ENCODE measurements around the gene OPCML.

DNA sequence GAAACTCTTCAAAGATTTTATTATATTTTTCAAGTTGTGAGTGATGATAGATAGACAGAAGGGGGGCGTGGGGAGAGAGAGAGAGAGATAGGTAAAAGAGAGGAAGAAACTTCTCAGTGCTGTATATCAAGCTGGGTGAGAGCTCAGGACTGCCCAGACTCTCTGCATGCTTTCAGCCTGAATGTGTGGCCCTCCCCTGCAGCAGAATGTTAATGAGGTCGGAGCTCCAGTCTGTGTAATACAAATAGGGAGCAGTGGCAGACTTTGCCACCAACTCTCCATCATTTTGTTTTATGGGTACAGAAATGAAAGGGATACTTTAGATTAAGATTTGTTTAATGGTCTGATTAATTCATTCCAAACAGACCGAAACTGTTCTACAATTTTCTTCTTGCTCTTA, 752.8 kb downstream of the OPCML start:
- TF ChIP-seq, protein P1, sequence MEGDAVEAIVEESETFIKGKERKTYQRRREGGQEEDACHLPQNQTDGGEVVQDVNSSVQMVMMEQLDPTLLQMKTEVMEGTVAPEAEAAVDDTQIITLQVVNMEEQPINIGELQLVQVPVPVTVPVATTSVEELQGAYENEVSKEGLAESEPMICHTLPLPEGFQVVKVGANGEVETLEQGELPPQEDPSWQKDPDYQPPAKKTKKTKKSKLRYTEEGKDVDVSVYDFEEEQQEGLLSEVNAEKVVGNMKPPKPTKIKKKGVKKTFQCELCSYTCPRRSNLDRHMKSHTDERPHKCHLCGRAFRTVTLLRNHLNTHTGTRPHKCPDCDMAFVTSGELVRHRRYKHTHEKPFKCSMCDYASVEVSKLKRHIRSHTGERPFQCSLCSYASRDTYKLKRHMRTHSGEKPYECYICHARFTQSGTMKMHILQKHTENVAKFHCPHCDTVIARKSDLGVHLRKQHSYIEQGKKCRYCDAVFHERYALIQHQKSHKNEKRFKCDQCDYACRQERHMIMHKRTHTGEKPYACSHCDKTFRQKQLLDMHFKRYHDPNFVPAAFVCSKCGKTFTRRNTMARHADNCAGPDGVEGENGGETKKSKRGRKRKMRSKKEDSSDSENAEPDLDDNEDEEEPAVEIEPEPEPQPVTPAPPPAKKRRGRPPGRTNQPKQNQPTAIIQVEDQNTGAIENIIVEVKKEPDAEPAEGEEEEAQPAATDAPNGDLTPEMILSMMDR (IDR thresholded peaks at IDR 0.05): no peak
- no peak for TF ChIP-seq EZH2 (IDR thresholded peaks at IDR 0.05; ENCODE audit: borderline replicate concordance, insufficient read depth, low read depth, low read length, poor library complexity, severe bottlenecking)
